Measurements from ENCODE around the gene PARD3B.
"Not testable (repeated sequence)": the region's sequence is repeated elsewhere in the genome, so short reads cannot be mapped to it uniquely, and the experiment has no call there.

PARD3B gene

DNA sequence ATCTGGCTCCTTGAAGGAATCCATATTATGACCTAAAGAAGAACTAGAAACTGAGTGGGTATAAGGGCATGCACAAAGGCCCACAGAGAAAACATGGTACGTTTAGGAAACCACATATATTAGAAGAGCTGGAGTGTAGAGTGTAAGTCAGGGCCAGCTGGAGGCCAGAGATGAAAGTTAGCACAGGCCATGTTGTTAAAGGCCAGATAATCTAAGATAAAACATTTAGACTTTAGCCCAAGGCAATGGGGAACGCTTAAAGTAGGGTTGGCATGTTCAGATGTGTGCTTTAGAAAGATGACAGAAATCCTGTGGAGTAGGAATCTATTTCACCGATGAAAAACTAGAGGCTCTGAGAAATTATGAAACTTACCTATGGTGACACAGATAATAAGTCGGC lies 907.9 kb downstream of the PARD3B start:
- DNase-seq = no peak

DNA sequence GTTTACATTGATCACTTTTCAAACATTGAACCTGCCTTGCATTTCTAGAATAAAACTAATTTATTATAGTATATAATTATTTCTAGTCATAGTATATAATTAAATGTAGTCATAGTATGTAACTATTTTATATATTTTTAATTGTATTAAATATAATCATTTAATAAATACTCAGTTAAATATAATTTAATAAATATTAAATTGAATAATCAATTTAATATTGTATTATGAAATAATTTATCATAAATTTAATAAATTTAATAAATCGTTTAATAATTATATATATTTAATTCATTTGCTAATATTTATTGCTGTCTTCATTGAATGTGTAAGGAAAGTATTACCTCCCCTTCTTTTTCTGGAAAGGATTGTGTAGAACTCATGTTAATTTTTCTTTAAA lies 911.4 kb downstream of the PARD3B start:
- no peak for DNase-seq

DNA sequence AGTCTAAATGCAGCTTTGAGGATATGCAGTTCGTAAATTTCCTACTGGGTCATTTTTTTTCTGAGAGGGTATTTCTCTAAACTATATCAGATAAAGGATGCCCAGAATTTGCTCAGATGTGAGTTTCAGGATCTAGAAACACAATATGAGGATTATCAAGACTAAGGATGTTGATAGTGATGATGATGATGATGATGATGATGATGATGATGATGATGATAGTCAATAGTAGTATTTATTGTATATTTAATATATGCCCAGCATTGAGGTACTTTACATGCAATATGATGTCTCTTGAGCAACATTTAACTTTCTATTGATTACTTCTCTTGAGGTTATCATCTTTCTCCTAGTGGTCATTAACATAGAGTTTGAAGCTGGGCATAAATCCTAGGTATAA lies 914.9 kb downstream of the PARD3B start:
- DNase-seq = no peak

DNA sequence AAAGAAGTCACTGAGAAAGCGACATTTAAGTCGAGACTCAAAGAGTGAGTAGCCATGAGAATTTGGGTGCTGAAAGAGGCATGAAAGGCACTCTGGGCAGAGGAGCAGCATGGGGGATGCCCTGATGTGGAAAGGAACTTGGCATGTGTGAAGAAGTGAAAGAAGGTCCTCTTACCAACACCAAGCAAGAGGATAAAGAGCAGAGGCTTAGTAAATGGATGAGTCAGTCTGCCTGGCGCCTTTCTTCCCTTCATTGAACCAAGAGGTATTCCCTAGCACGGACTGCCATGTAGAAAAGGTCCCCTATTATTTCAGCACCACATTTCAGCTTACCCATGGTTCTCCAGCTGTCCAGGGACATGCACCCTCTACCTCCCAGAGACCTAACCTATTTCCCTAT lies 915.9 kb downstream of the PARD3B start:
- DNase-seq = no peak

DNA sequence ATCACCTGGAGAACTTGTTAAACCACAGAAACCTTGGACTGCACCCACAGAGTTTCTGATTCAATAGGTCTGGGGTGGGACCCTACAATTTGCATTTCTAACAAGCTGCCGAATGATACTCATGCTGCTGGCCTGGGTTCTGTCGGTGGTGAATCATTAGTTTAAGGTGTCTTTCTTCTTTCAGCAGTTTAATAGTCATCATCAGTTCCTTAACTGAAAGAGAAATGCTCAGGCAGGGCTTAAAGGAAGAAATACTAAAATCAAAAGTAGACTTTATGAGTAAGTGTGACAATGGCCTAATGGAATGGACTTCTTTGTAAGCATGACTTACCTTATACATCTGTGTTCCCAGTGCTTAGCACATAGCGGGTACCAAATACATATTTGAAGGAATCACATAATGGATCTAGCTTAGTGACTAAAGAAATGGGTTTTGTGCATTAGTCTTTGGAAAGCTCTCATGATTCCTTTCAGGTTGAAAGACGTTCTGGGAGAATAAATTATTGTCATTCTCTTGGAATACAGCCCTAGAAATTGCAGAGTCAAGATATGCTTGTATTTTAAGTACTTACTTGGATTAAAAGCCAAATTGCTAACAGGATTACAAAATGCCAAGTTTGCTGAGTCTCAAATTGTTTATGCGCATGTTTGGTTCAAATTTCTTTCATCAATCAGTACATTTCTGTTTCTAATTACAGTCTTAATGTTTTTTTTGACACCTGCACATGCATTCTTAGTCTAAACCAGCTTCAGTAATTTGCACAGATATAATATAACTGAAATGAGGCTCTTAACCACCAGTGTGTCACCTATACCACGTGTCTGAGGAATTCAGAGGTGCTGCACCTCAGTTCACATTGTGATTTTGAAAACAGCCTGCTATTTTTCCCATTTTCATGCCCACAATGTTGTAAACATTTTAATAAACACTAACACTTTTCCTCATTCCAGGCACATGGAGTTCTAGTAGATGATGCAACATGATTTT lies 916.7 kb downstream of the PARD3B start:
- DNase-seq = no peak

DNA sequence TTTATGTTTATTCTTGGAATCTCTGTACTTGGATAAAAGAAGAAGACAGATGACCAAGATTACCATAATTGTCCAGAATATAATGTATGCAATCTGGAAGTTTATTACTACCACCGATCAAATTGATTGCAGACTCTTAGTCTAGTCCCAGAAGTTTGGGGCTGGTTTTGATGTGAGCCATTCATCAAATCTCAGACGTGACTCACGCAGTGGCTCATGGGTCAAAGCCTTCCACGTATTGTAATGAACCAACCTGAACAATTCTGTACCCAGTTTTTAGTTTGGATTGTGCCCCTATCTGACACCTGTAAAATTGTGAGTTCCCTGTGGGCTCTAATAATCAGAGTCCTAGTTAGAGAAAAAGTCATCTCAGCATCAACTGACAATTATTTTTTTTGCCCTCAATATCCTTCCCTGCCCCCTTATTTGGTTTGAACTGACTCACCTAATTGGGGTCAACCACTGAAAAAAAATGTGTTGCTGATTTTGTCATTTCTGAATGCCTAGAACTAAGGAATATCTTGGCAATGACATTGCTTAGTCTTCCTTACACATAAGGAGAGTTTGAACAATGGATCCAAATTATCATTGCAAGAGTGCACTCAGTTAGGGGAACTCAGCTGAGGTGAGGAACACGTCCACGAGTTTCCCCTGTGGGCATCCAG lies 917.5 kb downstream of the PARD3B start:
- DNase-seq = no peak

DNA sequence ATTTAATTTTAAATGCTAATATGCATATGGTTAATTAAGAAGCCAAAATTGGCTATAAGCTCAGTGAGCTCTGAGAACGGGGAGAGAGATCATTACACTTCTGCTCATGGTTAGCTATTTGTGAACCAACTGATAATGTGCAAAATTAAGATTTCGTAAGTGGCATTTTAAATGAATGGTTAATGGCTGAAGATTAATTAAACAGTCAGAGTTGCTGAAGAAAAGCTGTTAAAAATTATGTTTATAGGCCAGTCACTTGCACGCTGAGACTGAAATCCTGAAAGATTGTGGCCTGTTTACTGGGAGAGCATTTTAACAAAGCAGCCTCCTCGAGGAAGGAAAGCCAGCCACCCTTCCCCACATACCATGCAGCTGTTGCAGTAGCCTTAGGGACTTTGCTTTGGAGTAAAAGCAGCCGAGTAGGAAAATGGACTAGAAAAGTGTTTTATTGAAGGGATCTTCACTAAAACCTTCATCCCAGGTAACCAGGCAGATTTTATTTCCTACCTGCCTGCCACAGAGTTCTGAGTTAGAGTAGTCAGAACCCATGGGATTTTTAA lies 918.3 kb downstream of the PARD3B start:
- no peak for DNase-seq

DNA sequence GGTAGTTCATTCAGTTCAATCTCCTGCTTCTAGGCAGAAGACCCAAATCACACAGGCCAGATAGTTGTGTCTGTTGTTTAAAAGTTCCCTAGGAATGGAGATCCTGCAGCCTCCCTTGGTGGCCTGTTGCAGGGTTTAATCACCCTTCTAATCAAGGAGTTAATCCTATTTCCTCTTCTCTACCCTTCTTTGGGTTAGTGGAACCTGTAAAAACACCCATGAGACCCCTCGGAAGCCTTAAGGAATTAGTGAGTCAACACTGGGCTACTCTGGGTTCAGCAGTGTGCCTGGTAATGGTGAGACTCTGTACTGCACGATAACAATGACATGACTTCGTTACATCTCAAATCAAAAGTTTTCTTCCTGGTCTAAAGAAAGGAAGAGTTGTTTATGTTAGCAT lies 919.4 kb downstream of the PARD3B start:
- DNase-seq = no peak

DNA sequence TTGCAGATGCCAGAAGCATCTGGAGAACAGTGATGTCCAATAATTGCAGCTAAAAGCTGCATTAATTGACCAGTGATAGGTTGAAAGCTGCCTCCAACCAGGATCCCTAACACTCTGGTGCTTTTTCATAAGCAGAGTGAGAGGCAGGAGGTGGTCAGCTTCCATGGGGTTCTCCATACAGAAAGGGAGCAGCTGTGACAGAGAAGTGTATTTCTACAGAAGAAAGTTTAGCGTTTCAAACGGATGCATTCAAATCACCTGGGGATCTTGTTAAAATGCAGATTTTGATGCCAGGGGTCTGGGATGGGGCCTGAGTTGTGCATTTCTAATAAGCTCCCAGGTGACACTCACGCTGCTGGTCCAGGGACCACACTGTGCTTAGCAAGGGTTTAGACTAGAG lies 920.5 kb downstream of the PARD3B start:
- DNase-seq = no peak

DNA sequence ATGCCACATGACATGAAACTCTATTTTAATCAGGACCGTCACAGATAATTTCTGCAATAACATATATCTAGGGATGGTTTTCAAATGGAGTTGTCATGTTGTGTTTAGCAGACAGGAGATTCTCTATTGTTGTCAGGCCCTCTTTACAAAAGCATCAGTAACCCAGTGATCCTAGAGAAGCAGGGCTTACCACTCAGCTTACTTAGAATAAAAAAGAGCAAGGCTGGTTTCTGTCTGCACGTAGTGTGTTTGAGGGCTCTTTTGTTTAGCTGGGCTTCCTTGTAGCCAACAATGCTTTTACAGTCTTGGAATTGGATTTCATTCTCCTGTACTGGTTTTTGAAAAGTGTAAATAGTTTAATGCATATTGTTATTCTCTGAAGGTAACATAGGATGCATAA lies 926.5 kb downstream of the PARD3B start:
- no peak for DNase-seq

DNA sequence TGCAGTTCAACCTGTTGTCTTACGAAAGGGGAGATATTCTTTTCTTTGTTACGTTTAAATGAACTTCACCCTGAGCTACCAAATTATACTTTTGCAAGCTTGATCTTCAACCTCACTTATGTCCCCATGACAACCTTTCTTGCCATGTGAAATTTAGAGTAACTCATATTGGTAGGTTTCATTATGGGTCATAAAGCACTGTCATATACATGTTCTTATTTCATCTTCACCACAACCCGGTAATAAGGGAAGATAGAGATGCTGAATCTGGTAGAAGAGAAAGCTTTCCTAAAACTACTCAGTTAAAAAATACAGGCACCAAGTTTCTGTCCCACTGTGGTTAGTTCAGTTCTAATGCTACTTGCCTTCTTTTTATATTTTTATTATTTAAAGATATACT lies 928.5 kb downstream of the PARD3B start:
- DNase-seq = no peak

DNA sequence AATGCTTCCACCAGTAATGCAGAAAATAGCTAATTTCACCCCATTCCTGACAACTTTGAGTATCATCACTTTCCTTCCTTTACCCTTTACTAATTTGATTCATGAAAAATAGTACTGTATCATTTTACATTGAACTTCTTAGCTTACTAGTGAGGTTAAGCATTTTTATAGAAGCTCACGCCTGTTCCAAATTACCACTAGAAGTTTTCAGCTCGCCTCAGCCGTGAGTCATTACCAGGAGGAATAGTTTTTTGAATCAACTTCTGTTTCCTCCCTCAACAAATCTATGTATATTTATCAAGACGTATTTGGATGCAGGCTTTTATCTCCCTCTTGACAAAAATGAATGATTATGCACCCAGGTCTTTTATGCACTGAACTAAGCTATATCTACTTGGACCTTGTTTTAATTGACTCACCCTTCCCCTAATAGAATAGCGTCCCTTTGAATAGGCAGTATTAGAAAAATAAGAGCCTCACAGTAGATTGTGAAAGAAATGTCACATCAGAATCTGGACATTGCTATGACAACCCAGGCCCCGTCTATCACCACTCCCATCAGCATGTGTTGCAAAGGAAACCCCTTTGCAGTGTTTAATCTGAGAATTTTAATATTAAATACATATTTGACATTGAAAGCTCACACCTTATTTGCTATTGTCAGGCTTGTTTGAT lies 929.6 kb downstream of the PARD3B start:
- DNase-seq = no peak

DNA sequence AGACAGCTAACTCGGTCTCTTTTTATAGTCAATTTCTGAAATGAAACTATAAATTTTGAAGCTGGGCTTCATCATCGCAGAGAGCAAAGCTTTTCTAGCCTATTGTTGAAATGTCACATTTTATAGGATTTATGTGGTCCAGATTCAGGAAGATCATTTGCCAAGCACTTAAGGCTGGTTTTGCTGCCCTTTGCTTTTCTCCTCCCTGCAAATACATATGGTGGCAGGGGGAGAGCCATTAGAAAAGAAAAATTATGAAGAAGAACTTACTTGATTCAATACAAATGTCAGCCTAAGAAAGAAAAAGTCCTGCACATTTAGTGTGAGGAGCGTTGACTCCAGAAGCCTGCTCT lies 930.1 kb downstream of the PARD3B start:
- DNase-seq = no peak

DNA sequence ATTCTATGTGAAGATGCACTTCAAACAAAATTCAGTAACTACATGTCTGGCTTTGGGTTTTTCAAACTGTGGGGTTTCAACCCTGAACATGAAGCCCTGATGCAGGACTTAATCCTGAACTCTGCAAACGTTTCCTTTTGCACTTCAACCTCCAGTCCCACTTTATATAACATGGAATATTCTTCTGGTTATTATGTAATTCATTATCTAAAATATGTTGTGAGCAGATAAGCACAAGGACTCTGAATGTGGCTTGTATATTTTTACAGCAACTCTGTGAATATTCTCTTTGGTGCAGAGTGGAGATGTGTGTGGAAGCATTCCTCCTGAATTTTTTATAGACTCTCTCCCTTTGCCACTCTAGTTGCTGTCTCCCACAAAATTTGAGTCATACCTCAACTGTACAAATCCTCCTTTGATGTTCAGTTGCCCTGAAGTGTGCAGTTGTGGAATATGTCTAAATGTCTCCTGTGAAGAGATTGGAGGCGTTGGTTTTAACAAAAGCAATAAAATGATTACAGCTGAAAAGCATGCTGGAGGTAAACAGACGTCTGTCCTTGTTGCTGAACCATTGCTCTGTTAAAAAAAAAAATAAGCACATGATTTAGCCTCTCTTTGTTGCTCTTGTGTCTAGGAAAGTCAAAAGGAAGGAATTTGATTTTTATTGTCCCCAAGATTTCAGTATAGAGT lies 931.9 kb downstream of the PARD3B start:
- DNase-seq = no peak

DNA sequence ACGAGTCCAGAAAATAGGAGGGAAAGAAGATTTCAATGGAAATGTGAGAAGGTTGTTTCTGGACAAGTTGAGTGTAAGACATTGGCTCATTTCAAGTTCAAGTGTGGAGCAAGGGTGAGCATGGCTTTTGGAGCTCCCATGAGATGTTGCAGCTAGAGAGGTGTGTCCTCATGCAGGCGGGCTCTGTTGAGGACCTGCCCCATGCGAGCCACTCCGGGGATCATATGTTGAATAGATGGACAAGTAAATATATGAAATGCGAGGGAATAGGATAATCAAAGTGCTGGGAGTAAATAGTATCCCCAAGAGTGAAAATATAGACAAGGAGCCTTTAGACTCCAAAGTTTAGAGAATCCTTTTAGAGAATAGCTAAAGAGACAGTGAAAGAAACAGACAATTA lies 936.6 kb downstream of the PARD3B start:
- no peak for DNase-seq

DNA sequence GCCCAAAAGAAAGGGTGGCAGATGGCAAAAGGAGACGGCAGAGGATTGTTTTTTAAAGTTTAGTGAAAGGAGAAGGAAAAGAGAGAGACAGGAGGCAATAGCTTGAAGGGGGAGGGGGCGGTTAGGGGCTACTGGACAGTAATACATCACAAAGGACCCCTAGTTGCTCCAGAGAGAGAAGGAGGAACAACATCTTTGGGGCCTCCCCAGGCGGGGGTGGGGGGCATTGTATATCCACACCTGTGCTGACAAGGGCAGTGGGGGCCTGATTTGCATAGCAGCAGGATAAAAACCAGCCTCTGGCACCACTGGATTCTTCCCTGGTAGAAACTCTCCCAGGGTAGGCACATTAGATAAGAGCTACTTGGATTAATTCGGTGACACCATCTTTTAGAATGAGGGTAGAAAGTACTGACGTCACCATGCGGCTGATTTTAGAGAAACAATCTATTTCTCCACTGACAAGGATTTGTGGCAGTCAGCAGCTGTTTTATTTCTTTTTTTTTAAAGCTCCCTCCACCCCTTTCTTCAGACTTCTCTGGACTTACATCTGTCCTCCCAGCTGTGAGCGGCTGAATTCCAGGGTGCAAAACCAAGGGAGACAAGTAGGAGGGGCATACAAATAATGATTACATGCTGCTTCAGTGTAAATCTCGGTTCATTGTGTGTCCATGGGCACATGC lies 937.3 kb downstream of the PARD3B start:
- no peak for DNase-seq

DNA sequence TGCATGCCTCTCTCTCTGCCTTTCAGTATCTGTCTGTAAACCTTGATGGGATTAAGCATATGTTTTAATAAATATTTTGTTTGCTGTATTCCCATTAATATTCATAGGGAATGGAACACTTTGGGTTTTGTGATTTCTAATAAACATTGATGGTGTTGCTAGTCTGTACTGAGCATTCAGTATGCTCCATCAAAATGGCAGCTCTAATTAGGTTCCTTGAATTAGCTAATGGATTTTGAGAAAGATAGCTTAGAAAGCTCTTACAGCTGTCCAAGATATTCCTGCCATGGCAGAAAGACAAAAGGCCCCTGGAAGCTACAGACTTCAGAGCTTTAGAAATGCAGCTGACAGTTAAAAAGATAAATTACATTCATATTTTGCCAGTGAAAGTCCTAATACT lies 937.8 kb downstream of the PARD3B start:
- no peak for DNase-seq

DNA sequence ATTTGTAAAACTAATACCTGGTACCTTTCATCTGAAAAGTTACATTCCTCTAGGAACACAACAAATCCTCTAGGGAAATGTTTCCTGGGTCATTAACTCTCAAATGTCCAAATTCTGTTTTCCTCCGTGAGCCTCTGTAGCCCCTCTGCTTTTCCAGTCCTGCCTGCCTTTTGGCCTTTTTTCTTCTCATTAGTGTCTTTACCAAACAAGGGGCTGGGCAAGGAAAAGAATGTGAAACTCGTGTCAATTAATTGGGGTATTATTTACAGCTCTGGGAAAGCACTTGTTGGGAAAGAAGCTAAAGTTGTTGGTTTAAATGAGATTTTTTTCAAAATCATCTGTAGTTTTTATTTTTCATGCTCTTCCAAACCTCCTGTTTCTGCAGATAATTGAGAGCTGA lies 938.9 kb downstream of the PARD3B start:
- DNase-seq = no peak

DNA sequence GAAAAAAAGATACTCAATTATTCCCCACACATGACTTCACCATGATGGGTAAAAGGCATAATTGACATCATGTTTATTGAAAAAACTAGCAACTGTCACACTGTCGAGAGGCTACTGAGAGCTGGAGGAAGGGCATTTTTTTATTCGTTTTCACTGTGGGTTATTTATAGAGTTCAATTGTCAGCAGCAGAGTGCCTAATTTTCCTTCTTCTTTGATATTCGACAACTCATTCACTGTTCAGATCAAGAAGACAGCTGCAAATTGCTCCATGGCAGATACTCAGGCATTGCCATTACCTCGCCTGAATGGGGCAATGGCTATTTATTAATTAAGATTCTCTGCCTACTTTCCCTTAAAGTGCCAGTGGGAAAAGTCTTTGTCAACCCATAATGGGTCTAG lies 939.5 kb downstream of the PARD3B start:
- no peak for DNase-seq

DNA sequence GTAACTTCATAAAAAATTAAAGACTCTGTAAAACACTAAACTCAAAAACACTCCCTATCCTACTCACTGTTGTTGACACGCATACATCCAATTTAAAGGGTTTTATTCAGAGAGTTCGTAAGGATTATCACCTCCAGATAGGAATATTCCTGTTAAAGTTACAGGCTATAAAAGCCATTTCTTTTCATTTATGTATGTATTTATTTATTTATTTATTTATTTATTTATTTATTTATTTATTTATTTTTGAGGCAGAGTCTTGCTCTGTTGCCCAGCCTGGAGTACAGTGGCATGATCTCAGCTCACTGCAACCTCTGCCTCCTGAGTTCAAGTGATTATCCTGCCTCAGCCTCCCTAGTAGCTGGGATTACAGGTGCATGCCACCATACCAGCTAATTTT lies 948.3 kb downstream of the PARD3B start:
- DNase-seq = not testable (repeated sequence)

DNA sequence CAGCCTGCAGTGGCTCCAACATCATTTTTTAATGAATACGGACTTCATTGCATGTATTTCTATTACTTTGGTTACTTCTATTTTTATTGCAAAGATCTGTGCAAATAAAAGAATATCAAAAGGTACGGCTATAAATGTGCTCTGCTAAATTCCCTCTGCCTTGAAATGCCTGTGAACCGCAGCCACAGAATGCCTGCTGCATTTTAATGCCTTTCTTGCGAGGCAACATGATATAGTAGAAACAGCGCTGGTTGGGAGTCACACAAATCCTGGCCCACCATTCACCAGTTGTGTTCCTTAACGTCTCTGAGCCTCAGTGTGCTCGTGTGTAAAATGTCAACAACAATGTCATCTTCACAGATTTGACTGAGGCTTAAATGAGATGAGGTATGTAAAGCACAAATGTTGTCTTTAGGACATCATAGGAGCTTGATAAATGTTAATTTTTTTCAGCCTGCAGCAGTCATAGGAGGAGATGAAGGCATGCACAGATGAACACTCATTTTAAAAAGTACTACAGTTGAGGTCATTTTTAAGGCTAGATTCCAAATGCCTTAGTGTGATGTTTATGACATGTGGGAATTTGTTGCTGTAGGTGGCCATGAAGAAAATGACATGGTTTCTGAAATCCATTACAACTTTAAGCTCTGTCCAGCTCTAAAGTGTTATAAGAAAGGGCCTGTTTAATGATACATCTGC lies 949.4 kb downstream of the PARD3B start:
- no peak for DNase-seq

DNA sequence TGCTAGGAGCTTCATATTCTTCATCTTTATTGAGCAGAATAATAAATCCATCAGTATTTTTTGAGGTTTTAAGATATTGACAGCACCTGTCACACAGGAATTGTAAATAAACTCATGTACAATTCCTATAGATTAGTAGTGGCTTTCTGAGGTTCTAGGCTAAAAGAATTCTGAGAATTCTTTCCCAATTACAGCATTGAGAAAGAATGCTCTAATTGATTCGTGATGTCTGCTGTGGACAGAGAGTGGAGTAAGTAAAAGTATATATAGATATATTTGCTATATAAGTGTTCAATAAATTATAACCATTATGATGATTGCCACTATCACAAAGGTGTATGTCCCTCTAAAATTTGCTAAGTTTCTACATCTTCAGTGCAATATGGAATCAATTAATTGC lies 950.5 kb downstream of the PARD3B start:
- no peak for DNase-seq

All from bone marrow (tissue), 2 donors.